HG02870 (cell line): ENCODE measurements around the gene TLX1.

Experiments
- ATAC-seq: cut with Tn5 transposase; IDR thresholded peaks from one replicate; pipeline ENCODE4 v1.9.1; 2021; ENCODE audit warnings: mild to moderate bottlenecking, moderate library complexity; ENCODE audit not compliant: unreplicated experiment

TLX1 gene

GRCh38 chr10:101111547-101111946, 19.6 kb upstream of the TLX1 start:
- ATAC-seq, result no peak

DNA sequence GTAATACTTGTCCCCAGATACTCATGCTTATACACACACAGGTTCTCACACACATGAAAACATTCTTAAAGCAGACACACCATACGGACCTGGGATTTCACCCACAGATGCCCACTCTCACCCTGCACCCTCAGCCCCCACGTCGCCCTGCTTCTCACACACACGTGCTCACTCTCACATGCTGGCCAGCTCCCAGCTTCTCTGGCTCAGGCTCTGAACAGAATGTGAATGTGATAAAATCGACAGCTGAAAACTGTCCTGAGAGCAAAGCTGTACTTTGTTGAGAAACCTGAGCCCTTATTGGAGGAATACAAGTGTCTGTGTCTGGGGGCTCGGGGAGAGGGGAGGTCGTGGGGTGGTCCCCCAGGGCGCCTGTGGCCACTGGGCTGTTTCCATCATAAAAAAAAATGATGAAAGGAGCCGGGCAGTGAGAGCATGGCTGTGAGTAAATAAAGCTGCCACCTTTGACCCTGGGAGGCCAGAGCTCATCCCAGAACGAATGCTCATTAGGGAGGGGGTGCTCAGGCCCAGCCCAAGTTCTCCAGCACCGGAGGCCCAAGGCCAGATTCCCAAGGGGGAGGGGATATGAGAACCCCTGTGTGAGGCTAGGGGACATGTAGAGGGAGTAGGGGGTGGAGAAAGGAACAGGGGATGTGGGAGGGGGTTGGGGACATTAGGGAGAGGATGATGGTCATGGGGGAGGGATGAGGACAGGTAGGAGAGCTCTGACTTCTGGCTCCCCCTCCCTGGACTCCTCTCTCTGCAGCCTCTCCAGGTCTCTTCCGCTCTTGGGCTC, 18.1 kb upstream of the TLX1 start:
- no peak for ATAC-seq

GRCh38 chr10:101113890-101114403, 17.2 kb upstream of the TLX1 start:
- ATAC-seq, result no peak

DNA sequence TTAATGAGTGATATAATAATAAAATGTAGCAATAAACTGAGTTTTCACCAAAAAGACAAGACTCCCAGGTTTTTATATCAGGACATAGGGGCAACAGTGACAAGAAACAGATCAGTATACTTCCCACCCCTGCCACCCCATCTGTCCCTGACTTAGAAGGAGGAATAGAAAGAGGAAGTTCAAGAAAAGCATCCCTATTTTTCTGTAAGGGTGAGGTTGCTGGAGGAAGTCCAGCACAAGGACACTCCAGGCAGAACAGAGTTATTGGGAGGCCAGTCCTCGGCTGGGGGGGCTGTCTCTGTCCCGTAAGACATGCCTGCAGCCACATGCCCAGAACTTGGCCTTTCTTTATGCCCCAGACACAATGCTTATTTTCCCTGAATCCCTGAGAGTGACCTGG, 16.5 kb upstream of the TLX1 start:
- no peak for ATAC-seq

- ATAC-seq, result no peak
Measured at GRCh38 chr10:101116754-101117153, 14.3 kb upstream of the TLX1 start.

- ATAC-seq, result no peak
Measured at GRCh38 chr10:101118031-101118430, 13.1 kb upstream of the TLX1 start.

DNA sequence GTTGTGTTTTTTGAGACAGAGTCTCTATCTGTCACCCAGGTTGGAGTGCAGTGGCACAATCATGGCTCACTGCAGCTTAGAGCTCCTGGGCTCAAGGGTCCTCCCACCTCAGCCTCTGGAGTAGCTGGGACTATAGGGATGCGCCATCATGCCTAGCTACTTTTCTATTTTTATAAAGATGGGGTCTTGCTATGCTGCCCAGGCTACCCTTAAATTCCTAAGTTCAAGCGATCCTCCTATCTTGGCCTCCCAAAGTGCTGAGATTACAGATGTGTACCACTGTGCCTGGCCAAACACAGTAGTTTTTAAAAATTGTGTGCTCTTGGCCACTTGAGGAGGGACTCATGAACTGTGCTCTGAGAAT, 10.6 kb upstream of the TLX1 start:
- no peak for ATAC-seq

DNA sequence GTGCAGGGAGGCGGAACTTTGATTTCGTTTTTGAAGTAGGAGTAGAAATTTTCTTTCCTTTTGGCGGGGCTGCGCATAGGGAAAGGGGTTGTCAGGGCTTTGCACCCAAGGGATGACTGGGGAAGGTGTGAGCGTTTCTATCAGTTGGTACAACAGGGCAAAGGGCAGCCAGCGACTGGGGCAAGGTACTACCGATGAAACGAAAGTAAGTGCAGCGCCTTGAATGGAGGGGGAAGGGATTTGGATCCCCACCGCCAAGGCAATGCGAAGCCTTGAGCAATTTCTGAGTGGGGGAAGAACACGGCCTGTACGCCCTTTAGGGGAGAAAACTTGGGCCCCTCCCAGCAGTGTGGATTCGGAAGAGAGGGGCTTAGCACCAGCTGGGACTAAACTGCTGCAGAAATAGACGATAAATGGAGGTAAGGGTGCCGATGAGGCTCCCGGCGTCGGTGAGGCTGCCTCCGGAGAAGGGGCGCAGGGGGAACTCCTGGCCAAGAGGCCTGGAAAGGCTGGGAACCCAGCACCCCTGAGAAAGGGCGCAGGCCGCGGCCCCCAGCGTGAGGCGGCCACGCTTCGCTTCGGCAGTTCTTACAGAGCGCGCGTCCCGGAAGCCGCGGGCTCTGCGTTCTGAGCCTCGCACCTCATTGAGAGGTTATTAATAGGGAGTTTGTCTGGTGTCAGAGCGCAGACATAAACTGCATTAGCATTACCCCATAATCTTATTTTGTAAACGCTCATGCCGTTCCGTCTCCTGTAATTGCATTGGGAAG, 10.0 kb upstream of the TLX1 start:
- ATAC-seq, result no peak

- no peak for ATAC-seq
Measured at GRCh38 chr10:101121654-101122031, 9.5 kb upstream of the TLX1 start.

DNA sequence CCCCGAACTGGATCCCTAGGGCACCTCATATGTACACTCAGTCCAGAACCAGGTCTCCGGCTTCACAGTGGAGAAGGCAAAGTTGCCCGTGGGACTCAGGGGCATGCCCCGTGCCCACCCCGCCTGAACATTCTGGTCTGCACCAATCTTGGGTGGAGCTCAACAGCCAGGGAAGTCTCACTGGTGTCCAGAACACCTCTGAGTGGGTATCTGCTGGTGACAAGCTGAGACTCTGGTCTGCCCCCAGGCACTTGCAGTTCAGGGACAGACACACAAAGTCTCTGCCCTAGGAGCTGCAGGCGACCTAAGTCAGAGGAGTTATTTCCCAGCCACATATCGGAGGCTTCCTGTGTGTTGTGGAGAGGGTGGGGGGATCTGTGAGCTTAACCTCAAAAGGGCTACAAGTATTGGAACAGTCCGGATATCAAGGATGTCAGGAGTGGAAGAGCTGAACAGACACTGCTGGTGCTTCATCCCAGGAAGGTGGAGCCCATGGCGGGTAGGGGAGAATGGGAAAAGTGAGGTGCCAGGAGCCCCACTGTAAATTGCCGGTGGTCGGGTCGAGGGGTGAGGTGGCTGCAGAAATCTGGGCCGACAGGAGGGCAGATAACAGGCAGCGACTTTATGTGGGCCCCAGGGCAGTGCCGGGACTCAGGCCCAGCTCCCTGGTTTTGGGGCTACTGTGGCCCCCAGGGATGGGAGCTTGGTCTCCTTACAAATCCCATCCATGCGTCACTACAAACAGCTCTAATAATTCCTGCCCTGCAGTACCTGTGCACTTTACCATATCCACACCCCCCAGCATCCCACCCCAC, 8.6 kb upstream of the TLX1 start:
- no peak for ATAC-seq

DNA sequence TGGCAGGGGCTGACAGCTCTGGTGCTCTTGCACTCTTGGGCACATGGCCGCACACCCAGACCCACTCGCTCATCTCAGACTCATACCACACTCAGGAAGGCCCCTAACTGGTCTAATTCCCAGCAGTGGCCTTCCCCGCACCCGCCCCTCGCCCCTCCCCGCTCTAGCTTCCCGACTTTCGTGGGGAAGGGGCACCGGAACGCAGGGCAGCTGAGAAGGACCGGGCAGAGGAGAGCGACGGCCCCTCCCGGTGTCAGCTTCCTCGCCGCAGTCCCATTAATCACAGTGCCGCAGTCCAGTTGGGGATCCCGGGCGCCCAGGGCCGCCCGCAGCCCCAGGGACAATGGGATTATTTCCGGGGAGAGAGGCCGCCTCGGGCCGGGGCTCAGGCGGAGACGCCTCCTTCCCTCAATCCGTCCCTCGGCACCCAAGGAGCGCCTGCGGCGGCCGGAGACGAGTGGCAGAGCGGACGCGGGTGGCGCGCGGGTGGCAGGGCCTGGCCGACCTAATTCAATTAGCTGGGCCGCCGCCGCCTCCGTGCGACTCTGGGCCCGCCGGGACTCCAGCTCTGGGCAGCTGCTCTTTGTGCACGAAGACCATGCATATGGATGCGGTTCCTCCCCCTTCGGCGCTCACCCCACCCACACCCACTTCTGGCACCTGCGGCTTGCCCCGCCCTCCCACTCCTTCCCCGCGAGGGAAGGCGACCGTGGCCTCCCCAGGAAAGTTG, 7.8 kb upstream of the TLX1 start:
- no peak for ATAC-seq

DNA sequence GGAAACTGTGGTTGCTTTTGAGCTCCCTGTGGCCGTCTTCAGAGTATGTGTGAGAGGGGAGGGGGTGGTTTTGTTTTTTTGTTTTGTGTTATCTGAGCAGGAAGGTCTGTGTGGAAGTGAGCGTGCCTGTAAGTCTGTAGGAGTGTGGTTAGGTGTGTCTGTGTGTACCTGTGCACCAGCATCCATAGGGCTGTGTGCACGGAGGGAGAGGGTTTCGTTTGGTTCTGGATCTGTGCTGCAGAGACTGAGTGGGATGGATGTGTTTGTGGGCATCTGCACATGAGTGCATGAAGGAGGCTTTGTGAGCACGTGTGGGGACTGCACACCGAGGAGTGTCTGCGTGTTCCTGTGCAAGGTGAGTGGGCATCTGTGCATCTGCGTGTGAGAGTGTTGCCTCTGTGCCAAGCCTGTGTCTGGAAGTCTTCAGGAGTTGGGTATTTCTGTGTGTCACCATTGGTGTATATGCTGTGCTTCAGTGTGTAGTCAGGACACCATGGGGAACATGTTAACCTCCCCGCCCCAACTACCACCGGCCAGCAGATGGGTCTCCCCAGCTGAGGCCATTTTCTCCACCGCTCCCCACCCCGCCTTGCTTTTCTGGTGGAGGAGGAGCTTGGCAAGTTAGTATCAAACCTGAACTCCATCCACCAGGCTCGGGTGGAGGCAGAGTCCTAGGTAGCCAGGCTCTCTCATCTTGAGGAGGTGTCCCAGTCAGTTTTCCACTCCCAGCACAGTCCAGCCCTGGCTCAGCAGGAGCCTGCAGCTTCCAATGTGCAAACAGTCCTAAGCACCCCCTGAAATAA, 7.1 kb upstream of the TLX1 start:
- no peak for ATAC-seq

- no peak for ATAC-seq
Measured at GRCh38 chr10:101124933-101125332, 6.2 kb upstream of the TLX1 start.

- no peak for ATAC-seq
Measured at GRCh38 chr10:101126684-101127628, 4.1 kb upstream of the TLX1 start.

DNA sequence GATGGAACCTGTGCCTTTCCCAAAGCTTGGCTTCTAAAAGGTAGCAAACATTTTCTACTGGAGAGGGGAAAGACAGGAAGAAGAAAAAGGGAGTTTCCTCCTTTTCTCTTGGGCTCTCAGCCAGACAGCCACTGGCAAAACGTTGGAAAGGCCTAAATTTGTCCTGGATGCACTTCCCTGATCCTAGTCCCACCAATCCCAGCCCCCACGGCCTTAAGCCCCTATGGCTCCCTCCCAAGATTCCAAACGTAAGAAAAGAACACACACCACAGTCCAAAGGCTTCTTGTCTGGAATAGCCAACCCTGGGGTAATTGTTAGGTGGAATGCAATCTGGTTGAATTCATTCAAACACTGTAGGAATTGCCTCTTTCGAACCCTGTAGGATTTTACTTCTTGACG, 959 bp upstream of the TLX1 start:
- no peak for ATAC-seq

DNA sequence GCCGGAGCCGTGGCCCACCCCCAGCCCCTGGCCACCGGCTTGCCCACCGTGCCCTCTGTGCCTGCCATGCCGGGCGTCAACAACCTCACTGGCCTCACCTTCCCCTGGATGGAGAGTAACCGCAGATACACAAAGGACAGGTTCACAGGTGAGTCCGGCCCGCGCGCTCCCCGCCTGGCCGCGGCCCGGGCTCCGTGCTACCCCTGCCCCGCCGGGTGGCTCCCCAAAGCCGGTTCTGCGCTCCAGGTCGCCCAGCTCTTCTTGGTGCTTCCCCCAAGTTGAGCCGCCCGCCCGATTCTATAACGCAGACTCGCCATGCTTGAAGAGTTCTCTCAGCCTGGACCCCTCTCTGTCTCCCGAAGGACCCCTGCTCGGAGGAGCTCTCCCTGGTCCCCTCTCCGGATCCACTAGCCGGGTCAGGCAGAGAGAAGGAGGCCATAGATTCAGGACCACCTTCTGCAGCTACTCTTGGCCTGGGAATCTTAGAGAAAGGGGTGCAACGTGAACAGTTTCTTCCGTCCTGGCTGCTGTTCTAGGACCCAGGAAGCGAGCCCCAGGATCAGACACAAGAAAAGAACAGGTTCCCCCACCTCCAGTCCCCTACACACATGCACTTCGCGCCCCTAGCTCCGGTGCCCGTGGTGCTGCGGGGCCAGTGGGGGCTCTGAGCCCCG, 999 bp downstream of the TLX1 start:
- ATAC-seq, result no peak

DNA sequence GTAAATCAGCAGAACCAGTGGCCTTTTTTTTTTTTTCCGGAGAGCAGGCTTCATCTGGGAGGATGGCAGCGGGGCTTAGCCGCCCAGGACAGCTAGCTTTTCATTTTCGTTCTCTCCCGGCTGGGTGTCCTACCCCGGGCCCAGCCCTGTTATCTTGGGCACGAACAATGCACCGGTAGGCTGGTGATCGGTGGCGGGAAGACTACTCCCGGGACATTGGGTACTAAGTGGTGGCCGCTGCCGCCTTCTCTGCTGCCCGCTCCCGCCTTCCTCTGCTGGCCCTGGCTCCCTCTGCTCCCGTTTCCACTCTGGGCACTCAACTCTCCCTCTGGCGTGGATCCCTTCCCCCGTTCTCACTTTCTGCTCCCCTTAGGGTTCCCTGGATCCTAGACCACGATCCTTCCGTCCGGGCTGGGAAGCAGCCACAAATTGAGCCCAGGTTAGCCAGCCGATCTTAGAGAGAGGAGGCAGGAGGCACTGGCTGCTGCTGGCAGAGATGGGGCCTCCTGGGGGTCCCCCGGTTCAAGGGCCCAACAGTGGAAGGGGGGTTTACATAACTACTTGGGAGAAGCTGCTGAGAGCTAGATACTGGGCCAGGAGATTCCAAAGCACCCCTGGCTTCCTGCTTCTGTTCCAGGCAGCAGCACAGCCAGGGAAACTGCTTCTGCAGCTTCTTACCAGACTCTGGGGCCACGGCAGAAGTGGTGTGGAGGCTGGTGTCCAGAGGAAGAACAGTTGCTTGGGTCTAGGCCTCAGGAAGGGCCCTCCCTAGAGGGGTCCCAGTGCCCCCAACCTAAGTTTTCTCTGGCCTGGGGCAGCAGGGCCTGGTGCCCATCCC, 1.8 kb downstream of the TLX1 start:
- no peak for ATAC-seq
